Measurements from ENCODE around the gene CNDP2. TPM values are rescaled to one million over a fixed set of nuclear protein-coding genes. Genes with fewer than 3 reads are reported as not detected.

CNDP2 gene
- total RNA-seq, 1 experiment from 2014 or later: 75.3 TPM

GRCh38 chr18:74455386-74455785 lies 40.8 kb upstream of the CNDP2 start:
- ChIA-PET POLR2A (ENCODE audit: low non-redundant PET) (no interaction called here), CTCF (no interaction called here)
- BruUV-seq (replicated peaks): no TSS peak
- Histone ChIP-seq H3K9me3 (ENCODE audit: low read depth, low read length, poor library complexity, severe bottlenecking) (no peaks in the 10 kb centered on the region), H3K4me1 (ENCODE audit: insufficient read depth, low read length, poor library complexity, severe bottlenecking) (no peaks in the 10 kb centered on the region), H3K4me3 (ENCODE audit: low read depth, low read length, poor library complexity, severe bottlenecking) (no peak overlapping the region), H3K27me3 (replicated peaks; ENCODE audit: insufficient read depth, low read depth, low read length, poor library complexity) (peaks cover 77% of the 10 kb centered on the region), H3K27ac (ENCODE audit: low read depth, low read length, poor library complexity, severe bottlenecking) (no peak overlapping the region), H3K36me3 (ENCODE audit: insufficient read depth, low read length, poor library complexity, severe bottlenecking) (no peaks in the 10 kb centered on the region)
- no peak for TF ChIP-seq CTCF (conservative IDR thresholded peaks at IDR 0.05; ENCODE audit: low read depth, low read length)
- peak; percentile 42 for TF ChIP-seq EZH2 (IDR thresholded peaks at IDR 0.05; ENCODE audit: borderline replicate concordance, low read depth, low read length, poor library complexity, severe bottlenecking)
- no peak for DNase-seq (ENCODE audit: low spot score)
- intact Hi-C loops (cut with micrococcal nuclease; ENCODE audit: unreplicated experiment): no loop called here

GRCh38 chr18:74456017-74456348 lies 40.2 kb upstream of the CNDP2 start:
- no TSS peak for BruUV-seq (replicated peaks)
- ChIA-PET CTCF (no interaction called here), POLR2A (ENCODE audit: low non-redundant PET) (no interaction called here)
- Histone ChIP-seq H3K4me3 (ENCODE audit: low read depth, low read length, poor library complexity, severe bottlenecking) (no peak overlapping the region), H3K27ac (ENCODE audit: low read depth, low read length, poor library complexity, severe bottlenecking) (no peak overlapping the region), H3K9me3 (ENCODE audit: low read depth, low read length, poor library complexity, severe bottlenecking) (no peaks in the 10 kb centered on the region), H3K36me3 (ENCODE audit: insufficient read depth, low read length, poor library complexity, severe bottlenecking) (no peaks in the 10 kb centered on the region), H3K27me3 (replicated peaks; ENCODE audit: insufficient read depth, low read depth, low read length, poor library complexity) (peaks cover 79% of the 10 kb centered on the region), H3K4me1 (ENCODE audit: insufficient read depth, low read length, poor library complexity, severe bottlenecking) (no peaks in the 10 kb centered on the region)
- DNase-seq (ENCODE audit: low spot score): no peak
- intact Hi-C loops (cut with micrococcal nuclease; ENCODE audit: unreplicated experiment): no loop called here
- TF ChIP-seq CTCF (conservative IDR thresholded peaks at IDR 0.05; ENCODE audit: low read depth, low read length) (no peak), EZH2 (IDR thresholded peaks at IDR 0.05; ENCODE audit: borderline replicate concordance, low read depth, low read length, poor library complexity, severe bottlenecking) (no peak)

GRCh38 chr18:74456349-74457042 lies 39.7 kb upstream of the CNDP2 start:
- H3K9me3 ChIP-seq (ENCODE audit: low read depth, low read length, poor library complexity, severe bottlenecking): no peaks in the 10 kb centered on the region
- no peaks in the 10 kb centered on the region for H3K4me1 ChIP-seq (ENCODE audit: insufficient read depth, low read length, poor library complexity, severe bottlenecking)
- no peaks in the 10 kb centered on the region for H3K36me3 ChIP-seq (ENCODE audit: insufficient read depth, low read length, poor library complexity, severe bottlenecking)
- no TSS peak for BruUV-seq (replicated peaks)
- TF ChIP-seq CTCF (conservative IDR thresholded peaks at IDR 0.05; ENCODE audit: low read depth, low read length) (no peak), EZH2 (IDR thresholded peaks at IDR 0.05; ENCODE audit: borderline replicate concordance, low read depth, low read length, poor library complexity, severe bottlenecking) (peak; percentile 83)
- H3K27ac ChIP-seq (ENCODE audit: low read depth, low read length, poor library complexity, severe bottlenecking): no peak overlapping the region
- ChIA-PET POLR2A (ENCODE audit: low non-redundant PET) (no interaction called here), CTCF (interaction anchor here (0.6 kb wide), 1 partner anchor 382 kb away, joined by 4 read pairs; no protein-coding TSS in a partner anchor)
- peak overlapping the region; percentile 17 for H3K4me3 ChIP-seq (ENCODE audit: low read depth, low read length, poor library complexity, severe bottlenecking)
- intact Hi-C loops (cut with micrococcal nuclease; ENCODE audit: unreplicated experiment): no loop called here
- peaks cover 79% of the 10 kb centered on the region for H3K27me3 ChIP-seq (replicated peaks; ENCODE audit: insufficient read depth, low read depth, low read length, poor library complexity)
- DNase-seq (ENCODE audit: low spot score): no peak

Measured in A673 (cell line).